GM19099 (cell line): ENCODE data around the gene TRPM2.

Source experiments
- POLR2A ChIP-seq: IDR thresholded peaks from 3 replicates; pipeline ENCODE4 v1.6.1; 2011; ENCODE audit warnings: low read depth; ENCODE audit not compliant: insufficient read length; ENCODE audit errors: extremely low read depth

Gene TRPM2

DNA sequence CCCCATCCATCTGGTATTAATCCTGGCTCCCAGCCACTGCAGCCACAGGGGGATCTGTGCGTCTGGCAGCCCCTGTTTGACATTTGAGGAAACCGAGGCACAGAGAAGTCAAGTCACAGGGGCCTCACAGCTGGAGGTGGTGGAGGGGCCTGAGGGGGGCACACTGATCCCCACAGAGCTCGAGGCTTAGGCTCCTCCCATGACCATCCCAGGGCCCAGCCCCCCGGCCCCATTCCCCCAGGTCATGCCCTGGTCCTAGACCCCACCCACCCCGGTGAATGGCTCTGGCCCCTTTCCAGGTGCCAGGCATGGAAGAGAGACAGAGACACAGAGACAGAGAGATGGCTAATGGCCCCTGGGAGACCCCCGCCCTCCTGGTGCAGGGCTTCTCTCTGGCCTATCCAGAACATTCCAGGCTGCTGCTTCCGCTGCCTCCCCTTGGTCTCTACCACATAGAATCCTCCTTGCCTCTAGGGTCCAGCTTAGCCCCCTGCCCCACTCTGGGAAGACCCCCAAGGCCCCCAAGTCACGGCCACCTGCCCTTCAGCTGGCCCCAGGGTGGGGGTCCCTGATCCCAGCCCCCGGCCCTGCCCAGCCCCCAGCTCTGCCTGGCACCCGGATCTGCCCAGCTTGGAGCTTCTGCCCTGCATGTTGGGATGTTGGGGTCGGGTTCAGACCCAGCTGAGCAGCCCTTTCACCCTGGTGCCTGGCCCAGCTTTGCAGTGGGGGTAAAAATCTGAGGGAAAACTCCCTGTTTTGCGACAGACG lies 72.7 kb downstream of the TRPM2 start:
- no peak for TF ChIP-seq POLR2A

DNA sequence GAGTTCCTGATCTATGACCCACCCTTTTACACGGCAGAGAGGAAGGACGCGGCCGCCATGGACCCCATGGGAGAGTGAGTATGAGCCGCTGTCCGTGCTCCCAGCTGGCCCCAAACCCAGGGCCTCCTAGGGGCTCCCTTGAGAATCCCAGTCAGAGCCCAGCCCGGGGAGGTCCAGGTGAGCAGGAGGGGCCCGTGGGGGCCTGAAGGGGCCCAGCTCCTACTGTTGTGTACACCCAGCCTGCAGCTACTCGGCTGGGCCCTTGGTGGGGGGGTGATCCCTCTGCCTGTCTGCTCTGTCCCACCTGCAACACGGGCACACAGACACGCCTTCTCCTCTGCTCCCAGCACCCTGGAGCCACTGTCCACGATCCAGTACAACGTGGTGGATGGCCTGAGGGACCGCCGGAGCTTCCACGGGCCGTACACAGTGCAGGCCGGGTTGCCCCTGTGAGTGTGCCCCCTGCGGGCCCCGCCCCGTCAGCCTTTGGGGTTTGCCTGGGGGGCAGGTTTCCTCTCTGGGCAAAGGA lies 73.3 kb downstream of the TRPM2 start:
- TF ChIP-seq POLR2A, result no peak

DNA sequence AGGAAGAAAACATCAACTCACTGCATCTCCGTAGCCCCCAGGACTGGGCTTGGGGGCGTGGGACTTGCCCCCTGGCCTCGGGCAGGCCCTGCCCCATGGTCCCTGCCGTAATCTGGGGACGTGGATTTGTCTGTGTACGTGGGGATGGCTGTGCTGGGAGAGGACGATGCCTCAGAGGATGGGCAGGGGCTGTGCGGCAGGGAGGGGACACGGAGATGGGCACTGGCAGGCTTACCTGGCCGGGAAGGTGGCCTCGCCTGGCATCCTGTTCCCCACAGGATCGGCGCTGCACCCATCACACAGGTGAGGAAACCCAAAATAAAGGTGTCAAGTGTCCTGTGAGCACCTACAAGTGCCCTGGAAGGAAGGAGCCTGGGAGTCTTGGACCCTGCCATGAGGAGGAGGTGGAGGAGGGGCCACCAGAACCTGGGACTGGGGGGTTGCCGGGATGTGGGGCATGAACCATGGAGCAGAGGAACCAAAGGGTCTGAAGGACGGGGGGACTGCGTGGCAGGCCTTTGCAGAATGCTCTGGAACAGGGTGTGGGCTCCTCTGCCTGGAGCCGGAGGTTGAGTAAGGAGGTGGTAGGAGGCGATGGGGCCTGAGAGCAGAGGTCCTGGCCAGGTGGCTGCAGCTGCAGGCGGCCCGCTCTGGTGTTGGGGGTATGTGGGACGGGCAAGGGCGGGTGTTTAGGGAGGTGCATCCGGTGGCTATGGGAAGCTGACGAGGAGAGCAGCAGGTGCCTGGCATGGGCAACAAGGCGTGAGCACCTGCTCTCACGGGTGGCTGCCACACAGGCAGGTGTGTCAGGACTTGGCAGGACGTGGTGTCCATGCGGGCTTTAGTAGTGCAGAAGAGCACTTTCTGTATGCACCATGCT lies 74.1 kb downstream of the TRPM2 start:
- no peak for TF ChIP-seq POLR2A

DNA sequence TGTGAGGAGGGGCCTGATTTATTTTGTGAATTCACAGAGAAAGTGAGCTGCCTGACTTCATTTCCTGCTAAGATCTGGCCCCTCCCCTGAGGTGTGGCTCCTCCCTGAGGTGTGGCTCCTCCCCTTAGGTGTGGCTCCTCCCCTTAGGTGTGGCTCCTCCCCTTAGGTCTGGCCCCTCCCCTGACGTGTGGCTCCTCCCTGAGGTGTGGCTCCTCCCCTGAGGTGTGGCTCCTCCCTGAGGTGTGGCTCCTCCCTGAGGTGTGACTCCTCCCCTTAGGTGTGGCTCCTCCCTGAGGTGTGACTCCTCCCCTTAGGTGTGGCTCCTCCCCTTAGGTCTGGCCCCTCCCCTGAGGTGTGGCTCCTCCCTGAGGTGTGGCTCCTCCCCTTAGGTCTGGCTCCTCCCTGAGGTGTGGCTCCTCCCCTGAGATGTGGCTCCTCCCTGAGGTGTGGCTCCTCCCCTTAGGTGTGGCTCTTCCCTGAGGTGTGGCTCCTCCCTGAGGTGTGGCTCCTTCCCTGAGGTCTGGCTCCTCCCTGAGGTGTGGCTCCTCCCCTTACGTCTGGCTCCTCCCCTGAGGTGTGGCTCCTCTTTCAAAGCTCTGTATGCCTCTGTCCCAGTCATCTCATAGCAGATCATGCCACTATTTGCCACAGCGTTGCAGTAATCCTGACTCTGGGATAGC lies 75.0 kb downstream of the TRPM2 start:
- TF ChIP-seq POLR2A, result no peak

DNA sequence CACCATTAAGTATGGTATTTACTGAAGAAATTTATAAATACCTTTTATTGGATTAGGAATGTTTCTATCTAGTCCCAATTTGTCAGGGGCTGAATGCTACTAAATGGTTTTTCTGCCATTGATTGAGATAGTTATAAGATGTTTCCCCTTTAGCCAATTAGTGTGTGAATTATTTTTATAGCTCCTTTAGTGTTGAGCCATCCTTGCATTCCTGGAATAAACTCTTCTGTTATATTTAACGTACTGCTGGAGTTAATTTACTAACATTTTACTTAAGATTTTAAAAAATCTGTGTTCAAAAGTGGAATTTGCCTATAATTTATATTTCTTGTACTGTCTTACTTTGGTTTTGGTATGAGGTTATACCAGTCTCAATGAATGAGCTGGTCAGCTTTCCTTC lies 76.5 kb downstream of the TRPM2 start:
- no peak for TF ChIP-seq POLR2A

DNA sequence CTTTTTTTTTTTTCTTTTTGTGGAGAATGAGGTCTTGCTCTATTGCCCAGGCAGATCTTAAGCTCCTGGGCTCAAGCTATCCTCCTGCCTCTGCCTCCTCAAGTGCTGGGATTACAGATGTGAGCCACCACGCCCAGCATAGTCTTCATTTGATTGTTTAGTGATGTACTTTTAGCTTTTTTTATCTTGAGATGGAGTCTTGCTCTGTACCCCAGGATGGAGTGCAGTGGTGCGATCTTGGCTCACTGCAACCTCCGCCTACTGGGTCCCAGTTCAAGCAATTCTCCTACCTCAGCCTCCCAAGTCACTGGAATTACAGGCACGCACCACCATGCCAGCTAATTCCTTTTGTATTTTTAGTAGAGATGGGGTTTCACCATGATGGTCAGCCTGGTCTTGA lies 77.9 kb downstream of the TRPM2 start:
- no peak for TF ChIP-seq POLR2A

DNA sequence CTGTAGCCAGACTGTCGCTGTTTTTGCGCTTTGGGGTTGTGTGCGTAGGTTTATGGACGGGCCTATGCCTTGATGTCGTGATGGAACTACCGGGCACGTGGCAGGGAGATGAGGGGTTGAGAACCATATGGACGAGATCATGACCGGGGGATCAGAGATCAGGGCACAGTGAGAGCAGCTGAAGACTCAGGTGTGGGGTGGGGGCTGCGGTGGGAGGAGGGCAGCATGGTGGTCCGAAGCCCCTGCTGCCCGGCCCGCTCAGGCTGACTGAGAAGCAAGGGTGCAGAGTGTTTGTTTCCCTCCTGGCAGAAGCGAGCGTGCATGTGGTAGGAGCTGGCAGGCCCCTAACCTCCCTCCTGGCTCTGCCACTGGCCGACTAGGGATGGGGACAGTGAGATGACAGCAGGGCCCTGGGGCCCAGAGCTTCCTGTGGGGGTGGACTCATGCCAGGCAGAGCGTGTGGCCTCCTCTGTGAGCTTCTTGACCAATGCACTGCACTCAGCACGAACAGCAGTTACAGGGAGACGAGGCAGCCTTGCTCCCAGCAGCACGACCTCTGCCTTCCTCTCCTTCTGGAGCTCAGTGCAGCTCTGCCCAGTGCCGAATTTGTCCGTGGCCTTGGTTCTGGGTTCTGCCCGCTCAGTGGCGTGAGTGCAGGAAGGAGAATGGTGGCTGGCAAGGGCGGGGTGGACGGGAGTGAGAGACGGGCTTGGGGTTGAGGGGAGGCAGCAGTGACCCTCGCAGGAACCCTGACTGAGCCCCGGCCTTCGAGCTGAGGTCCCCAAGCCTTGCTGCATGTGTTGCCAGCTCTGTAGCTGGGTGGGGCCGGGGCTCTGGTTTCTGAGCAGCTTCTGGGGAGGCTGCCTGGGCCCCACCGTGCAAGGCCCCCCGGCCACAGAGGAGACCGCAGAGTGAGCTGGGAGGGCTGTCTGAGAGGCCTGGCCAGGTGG lies 79.7 kb downstream of the TRPM2 start:
- TF ChIP-seq POLR2A, result no peak

DNA sequence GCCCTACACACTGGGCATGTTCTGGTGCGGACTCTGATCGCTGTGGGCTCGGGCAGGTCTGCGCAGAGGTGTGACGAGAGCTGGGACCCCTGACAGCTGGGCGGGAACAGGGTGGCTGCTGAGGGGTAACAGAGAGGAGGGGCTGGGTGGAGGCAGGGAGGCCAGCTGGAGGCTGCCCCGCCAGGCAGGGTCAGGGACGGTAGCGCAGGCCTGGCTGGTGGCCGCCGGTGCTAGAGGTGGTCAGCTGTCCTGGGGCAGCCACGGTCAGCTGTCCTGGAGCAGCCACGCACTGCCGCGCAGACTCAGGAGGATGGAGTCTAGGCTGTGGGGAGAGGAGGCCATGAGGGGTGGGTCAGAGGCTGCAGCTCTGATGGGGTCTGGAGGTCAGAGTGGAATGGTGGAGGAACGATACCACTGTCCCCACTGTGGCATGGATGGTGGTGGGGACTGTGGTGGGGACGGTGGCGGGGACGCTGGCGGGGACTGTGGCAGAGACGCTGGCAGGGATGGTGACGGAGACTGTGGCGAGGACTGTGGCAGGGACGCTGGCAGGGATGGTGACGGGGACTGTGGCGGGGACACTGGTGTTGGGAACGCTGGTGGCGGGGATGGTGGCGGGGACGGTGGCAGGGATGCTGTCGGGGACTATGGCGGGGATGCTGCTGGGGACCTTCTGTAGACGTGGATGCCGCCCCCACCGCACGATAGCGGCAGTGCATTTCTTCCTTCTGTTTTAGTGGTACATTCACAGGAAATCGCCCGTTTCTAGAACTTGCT lies 80.6 kb downstream of the TRPM2 start:
- TF ChIP-seq POLR2A, result no peak

- TF ChIP-seq POLR2A, result no peak
Measured at GRCh38 chr21:44434568-44434925, 81.1 kb downstream of the TRPM2 start.

GRCh38 chr21:44434936-44435635 lies 81.7 kb downstream of the TRPM2 start:
- no peak for TF ChIP-seq POLR2A

GRCh38 chr21:44436111-44436611 lies 82.7 kb downstream of the TRPM2 start:
- no peak for TF ChIP-seq POLR2A

- no peak for TF ChIP-seq POLR2A
Measured at GRCh38 chr21:44436958-44437357, 83.5 kb downstream of the TRPM2 start.

- no peak for TF ChIP-seq POLR2A
Measured at GRCh38 chr21:44437371-44437695, 83.9 kb downstream of the TRPM2 start.
